ENCODE data around the gene PKN3.

DNA sequence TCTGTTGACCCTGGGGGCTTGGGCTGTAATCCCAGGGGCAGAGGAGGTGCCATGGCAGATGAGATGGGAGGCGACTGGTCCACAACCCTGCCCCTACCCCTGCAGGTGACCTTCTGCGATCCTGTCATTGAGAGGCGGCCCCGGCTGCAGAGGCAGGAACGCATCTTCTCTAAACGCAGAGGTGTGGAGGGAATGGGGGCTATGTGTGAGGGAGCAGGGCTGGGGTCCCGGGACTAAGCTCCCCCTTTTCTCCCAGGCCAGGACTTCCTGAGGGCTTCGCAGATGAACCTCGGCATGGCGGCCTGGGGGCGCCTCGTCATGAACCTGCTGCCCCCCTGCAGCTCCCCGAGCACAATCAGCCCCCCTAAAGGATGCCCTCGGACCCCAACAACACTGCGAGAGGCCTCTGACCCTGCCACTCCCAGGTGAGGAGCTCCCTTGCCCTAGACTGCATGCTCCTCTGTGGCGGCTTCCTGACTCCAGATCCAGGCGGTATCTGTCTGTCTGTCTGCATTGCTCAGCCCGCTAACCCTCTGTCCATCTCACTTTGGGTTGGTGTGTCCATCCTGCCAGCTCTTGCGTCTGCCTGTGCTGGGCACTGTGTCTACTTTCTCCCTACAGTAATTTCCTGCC is 11.8 kb downstream of the PKN3 start:
- no peak for TF ChIP-seq EP300 (IDR thresholded peaks at IDR 0.05)
- TF ChIP-seq CTCF (IDR thresholded peaks at IDR 0.05): no peak
- no peak for TF ChIP-seq POLR2AphosphoS5 (IDR thresholded peaks at IDR 0.05)
